PC-9 (cell line): ENCODE data around the gene DOCK1. TPM values are rescaled to one million over a fixed set of nuclear protein-coding genes. Genes with fewer than 3 reads are reported as not detected.

Experiments used
- BruUV-seq: library from RNA; stranded (reverse); fragments of 400-500 nt; replicated peaks from 2 replicates; lab custom pipeline; 2021; lab: Mats Ljungman, UMichigan
- CTCF ChIA-PET: fragments of 300-600 bp; sonication (Branson Sonifier 250); formaldehyde crosslinking; loops from one replicate; lab custom pipeline; 2022; ENCODE audit warnings: antibody characterized with exemption; lab: Charles Lee
- POLR2A ChIA-PET: fragments of 300-600 bp; sonication (Branson Sonifier 250); formaldehyde crosslinking; loops from one replicate; lab custom pipeline; 2022; ENCODE audit warnings: antibody characterized with exemption; ENCODE audit not compliant: unreplicated experiment; lab: Charles Lee
- DNase-seq, 2 experiments: peaks; one replicate each; pipeline versions ENCODE4 v3.0.0 to v3.0.0-alpha.2; 2015 to 2022; ENCODE audit warnings: mixed read lengths in 1 of 2
- H2AFZ ChIP-seq: fragments of 200-600 bp; sonication (generic); 2 replicates; pipeline ENCODE4 v1.8.1; 2017; ENCODE audit warnings: antibody characterized with exemption
- H3F3A ChIP-seq: fragments of 200-600 bp; sonication (generic); 2 replicates; pipeline ENCODE4 v1.8.1; 2017; ENCODE audit warnings: antibody characterized with exemption, mild to moderate bottlenecking, low read depth; ENCODE audit not compliant: insufficient read depth
- H3K27ac ChIP-seq: fragments of 200-600 bp; sonication (generic); 2 replicates; pipeline ENCODE4 v1.6.1; 2016; ENCODE audit warnings: mixed run types
- H3K27me3 ChIP-seq: fragments of 200-600 bp; sonication (generic); 2 replicates; pipeline ENCODE4 v1.6.1; 2016; ENCODE audit warnings: low read depth, mixed run types; ENCODE audit not compliant: insufficient read depth
- H3K36me3 ChIP-seq: fragments of 200-600 bp; sonication (generic); 2 replicates; pipeline ENCODE4 v1.6.1; 2016; ENCODE audit warnings: low read depth, mixed run types
- H3K4me1 ChIP-seq: fragments of 200-600 bp; sonication (generic); replicated peaks from 2 replicates; pipeline ENCODE4 v1.6.1; 2016; ENCODE audit warnings: mixed run types; ENCODE audit not compliant: insufficient read depth
- H3K4me2 ChIP-seq: fragments of 200-600 bp; sonication (generic); 2 replicates; pipeline ENCODE4 v1.6.1; 2017; ENCODE audit warnings: mixed run types
- H3K4me3 ChIP-seq: fragments of 200-600 bp; sonication (generic); 2 replicates; pipeline ENCODE4 v1.6.1; 2016; ENCODE audit warnings: mixed run types
- H3K79me2 ChIP-seq: fragments of 200-600 bp; sonication (generic); 2 replicates; pipeline ENCODE4 v1.6.1; 2017; ENCODE audit warnings: low read depth, mixed run types
- H3K9me2 ChIP-seq: fragments of 200-600 bp; sonication (generic); 2 replicates; pipeline ENCODE4 v1.8.1; 2017; ENCODE audit warnings: mild to moderate bottlenecking; ENCODE audit not compliant: insufficient read depth
- H3K9me3 ChIP-seq: fragments of 200-600 bp; sonication (generic); 2 replicates; pipeline ENCODE4 v1.8.1; 2016; ENCODE audit warnings: low read depth; ENCODE audit not compliant: insufficient read depth
- H4K20me1 ChIP-seq: fragments of 200-600 bp; sonication (generic); 2 replicates; pipeline ENCODE4 v1.8.1; 2017; ENCODE audit not compliant: insufficient read depth
- CTCF ChIP-seq: fragments of 200-600 bp; sonication (generic); conservative IDR thresholded peaks from 2 replicates; pipeline ENCODE4 v1.6.1; 2017; ENCODE audit warnings: mixed run types, antibody characterized with exemption, mild to moderate bottlenecking, moderate library complexity
- EZH2 ChIP-seq: fragments of 200-600 bp; sonication (generic); IDR thresholded peaks from 2 replicates; pipeline ENCODE4 v1.8.0; 2017; ENCODE audit warnings: antibody characterized with exemption, low read depth
- intact Hi-C: fragments of 100-400 bp; cut with micrococcal nuclease; formaldehyde crosslinking; loops from one replicate; pipeline ENCODE4 v1.10.0; 2022; ENCODE audit not compliant: unreplicated experiment
- total RNA-seq: library from RNA; stranded (reverse); gene quantifications from 2 replicates; pipeline ENCODE4 v1.2.3, GENCODE V29; 2021

DOCK1 gene
- total RNA-seq, 1 experiment from 2014 or later = 24.8 TPM

GRCh38 chr10:127020260-127020659 is 115.0 kb downstream of the DOCK1 start:
- Histone ChIP-seq H2AFZ (no peak overlapping the region), H4K20me1 (no peaks in the 10 kb centered on the region)
- TF ChIP-seq EZH2 (no peak), CTCF (no peak)

DNA sequence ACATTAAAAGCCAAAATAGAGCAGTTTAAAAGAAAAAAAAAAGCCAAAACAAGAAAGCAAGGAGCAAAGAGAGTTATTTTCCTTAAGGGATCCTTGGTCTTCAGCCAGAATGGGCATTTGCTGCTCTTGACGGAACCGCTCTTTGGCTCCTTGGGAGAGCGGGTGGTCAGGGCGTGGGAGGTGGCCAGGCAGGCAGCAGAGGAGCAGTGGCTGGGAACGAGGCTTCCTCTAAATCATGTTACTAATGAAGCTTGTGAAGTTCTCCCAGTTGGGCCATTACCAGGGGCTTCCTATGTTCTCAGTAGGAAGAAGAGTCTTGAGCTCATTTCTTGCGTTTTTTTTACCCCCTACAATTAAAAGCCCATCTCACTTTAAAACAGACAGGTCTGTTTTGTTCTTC is 116.6 kb downstream of the DOCK1 start:
- TF ChIP-seq EZH2 (no peak), CTCF (no peak)
- Histone ChIP-seq H3F3A (no peaks in the 10 kb centered on the region), H3K4me3 (no peak overlapping the region), H3K9me2 (no peaks in the 10 kb centered on the region), H3K27me3 (no peaks in the 10 kb centered on the region), H3K79me2 (no peaks in the 10 kb centered on the region), H3K36me3 (no peaks in the 10 kb centered on the region), H3K9me3 (no peaks in the 10 kb centered on the region), H4K20me1 (no peaks in the 10 kb centered on the region), H3K27ac (no peak overlapping the region), H2AFZ (no peak overlapping the region), H3K4me2 (no peak overlapping the region), H3K4me1 (no peaks in the 10 kb centered on the region)
- intact Hi-C loops = no loop called here
- ChIA-PET CTCF (no interaction called here), POLR2A (no interaction called here)
- no TSS peak for BruUV-seq
- DNase-seq = no peak

More at GRCh38 chr10:127020260-127020659, 115.0 kb downstream of the DOCK1 start:
- H3K4me3 ChIP-seq = no peak overlapping the region
- intact Hi-C loops = no loop called here
- CTCF ChIA-PET = no interaction called here
- no peaks in the 10 kb centered on the region for H3K4me1 ChIP-seq
- H3K36me3 ChIP-seq = no peaks in the 10 kb centered on the region
- POLR2A ChIA-PET = no interaction called here
- no peak for DNase-seq
- H3K27me3 ChIP-seq = no peaks in the 10 kb centered on the region
- H3K9me2 ChIP-seq = no peaks in the 10 kb centered on the region
- H3F3A ChIP-seq = no peaks in the 10 kb centered on the region
- no peaks in the 10 kb centered on the region for H3K79me2 ChIP-seq
- H3K9me3 ChIP-seq = no peaks in the 10 kb centered on the region
- H3K27ac ChIP-seq = no peak overlapping the region
- no peak overlapping the region for H3K4me2 ChIP-seq
- BruUV-seq = no TSS peak

DNA sequence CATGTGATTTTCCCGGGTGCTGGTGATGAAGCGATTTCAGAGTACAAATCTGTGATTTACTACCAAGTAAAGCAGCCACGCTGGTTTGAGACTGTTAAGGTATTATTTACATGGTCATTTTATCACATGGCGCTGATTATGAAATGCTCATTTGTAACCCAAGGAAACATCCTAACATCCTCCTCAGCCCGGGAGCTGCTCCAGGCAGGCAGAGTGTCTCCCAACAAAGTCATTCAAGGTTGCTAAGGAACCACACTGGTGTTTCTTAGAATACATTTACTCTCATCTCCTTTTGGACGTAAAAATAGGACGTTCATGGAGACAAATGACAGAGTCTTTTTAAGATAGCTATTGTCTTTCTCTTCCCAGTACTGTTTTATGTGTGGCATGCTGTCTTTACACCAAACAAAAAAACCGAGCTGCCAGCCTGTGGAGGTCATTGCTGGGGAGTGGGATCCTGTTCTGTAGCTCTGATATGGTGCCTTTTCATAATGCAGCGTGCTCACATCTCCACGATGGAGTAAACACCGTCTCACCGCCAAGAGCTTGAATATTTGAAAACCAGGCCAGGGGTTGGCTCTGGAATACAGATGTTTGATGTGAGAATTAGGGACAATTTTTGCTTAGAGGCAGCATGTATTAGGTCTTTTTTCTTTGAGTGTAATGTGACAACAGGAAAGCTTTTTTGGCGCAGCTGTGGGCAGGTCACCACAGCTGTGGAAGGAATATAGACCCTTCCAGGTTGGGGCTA is 119.6 kb downstream of the DOCK1 start:
- Histone ChIP-seq H3K4me3 (no peak overlapping the region), H3K27me3 (no peaks in the 10 kb centered on the region), H3K79me2 (no peaks in the 10 kb centered on the region), H2AFZ (no peak overlapping the region), H3K4me1 (no peaks in the 10 kb centered on the region), H3K4me2 (no peak overlapping the region), H3K27ac (no peak overlapping the region), H3K9me2 (no peaks in the 10 kb centered on the region), H3K36me3 (no peaks in the 10 kb centered on the region), H3F3A (no peaks in the 10 kb centered on the region), H3K9me3 (no peaks in the 10 kb centered on the region), H4K20me1 (no peaks in the 10 kb centered on the region)
- intact Hi-C loops = no loop called here
- no peak for DNase-seq
- CTCF ChIA-PET = no interaction called here
- POLR2A ChIA-PET = no interaction called here
- no TSS peak for BruUV-seq
- TF ChIP-seq EZH2 (no peak), CTCF (no peak)
